Adrenal gland (tissue), 5 donors: Measurements from ENCODE around the gene AUH.

Source experiments
- POLR2A ChIP-seq, 2 donors: fragments of 450-650 bp; IDR thresholded peaks; one replicate each; pipeline ENCODE4 v1.6.1; 2017; ENCODE audit warnings: antibody characterized with exemption in 2 of 2, mild to moderate bottlenecking in 2 of 2, moderate library complexity in 1 of 2
- TF ChIP-seq, protein P1 (sequence below), 6 experiments: fragments of 450-650 bp in 4 of 6; fragments of 200-600 bp in 2 of 6; sonication (generic) in 1 of 6; IDR thresholded peaks; 1 replicate in 5 of 6; 2 replicates in 1 of 6; pipeline versions ENCODE4 v1.5.1 to v1.8.0; 2016 to 2021; ENCODE audit warnings: antibody characterized with exemption in 6 of 6, mild to moderate bottlenecking in 2 of 6, moderate library complexity in 1 of 6
- donor health status: DM: no; HTN: no; CAD: no.

DNA sequence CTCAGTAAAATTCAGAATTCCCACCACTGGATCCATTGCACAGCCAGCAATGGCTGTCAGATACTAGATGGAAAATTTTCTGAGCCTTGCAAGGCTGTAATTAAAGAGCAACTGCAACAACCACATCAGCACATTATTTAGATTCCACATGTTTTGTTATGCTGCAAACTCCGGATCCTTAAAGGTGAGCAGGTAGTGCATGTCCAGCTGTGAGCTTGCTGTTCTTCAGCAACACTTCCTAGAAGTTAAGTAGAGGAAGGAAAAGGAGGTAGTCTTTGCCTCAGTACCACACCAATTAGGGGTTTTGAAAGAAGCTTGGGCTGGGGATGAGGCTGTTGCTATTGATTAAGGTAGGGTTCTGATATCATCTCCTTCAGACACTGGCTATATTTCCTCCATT lies 144.3 kb downstream of the AUH start:
- TF ChIP-seq, protein P1, sequence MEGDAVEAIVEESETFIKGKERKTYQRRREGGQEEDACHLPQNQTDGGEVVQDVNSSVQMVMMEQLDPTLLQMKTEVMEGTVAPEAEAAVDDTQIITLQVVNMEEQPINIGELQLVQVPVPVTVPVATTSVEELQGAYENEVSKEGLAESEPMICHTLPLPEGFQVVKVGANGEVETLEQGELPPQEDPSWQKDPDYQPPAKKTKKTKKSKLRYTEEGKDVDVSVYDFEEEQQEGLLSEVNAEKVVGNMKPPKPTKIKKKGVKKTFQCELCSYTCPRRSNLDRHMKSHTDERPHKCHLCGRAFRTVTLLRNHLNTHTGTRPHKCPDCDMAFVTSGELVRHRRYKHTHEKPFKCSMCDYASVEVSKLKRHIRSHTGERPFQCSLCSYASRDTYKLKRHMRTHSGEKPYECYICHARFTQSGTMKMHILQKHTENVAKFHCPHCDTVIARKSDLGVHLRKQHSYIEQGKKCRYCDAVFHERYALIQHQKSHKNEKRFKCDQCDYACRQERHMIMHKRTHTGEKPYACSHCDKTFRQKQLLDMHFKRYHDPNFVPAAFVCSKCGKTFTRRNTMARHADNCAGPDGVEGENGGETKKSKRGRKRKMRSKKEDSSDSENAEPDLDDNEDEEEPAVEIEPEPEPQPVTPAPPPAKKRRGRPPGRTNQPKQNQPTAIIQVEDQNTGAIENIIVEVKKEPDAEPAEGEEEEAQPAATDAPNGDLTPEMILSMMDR (IDR thresholded peaks at IDR 0.05), result no peak
- TF ChIP-seq POLR2A (IDR thresholded peaks at IDR 0.05), result no peak
